ENCODE data around the gene ARAF.

- TF ChIP-seq CTCF (IDR thresholded peaks at IDR 0.05), result no peak
- no peak for TF ChIP-seq POLR2A (IDR thresholded peaks at IDR 0.05)
Measured at GRCh38 chrX:47573341-47574075, 12.5 kb downstream of the ARAF start.
